Gastrocnemius medialis (tissue), 4 donors: Measurements from ENCODE around the gene IRAG1. TPM values are rescaled to one million over a fixed set of nuclear protein-coding genes. Genes with fewer than 3 reads are reported as not detected.

Experiments
- ATAC-seq, 2 donors: fragments of 150-250 bp; one replicate each; pipeline ENCODE4 v1.9.1; 2016
- DNase-seq, 2 donors: peaks; one replicate each; pipeline ENCODE4 v3.0.0-alpha.2; 2019
- H3K27ac ChIP-seq, 4 donors: fragments of 200-600 bp; sonication (generic); 1 replicate in 1 of 4; 2 replicates in 3 of 4; pipeline ENCODE4 v1.5.1; 2016 to 2018; ENCODE audit warnings: mild to moderate bottlenecking in 2 of 4, moderate library complexity in 1 of 4
- H3K27me3 ChIP-seq, 3 donors: fragments of 200-600 bp; sonication (generic) in 2 of 3; 1 replicate in 1 of 3; 2 replicates in 2 of 3; pipeline versions ENCODE4 v1.5.1 to v1.6.0; 2016 to 2019; ENCODE audit warnings: mild to moderate bottlenecking in 1 of 3, moderate library complexity in 1 of 3
- H3K36me3 ChIP-seq, 2 donors: fragments of 200-600 bp; sonication (generic) in 1 of 2; one replicate each; pipeline ENCODE4 v1.5.1; 2017 to 2018
- H3K4me1 ChIP-seq, 2 donors: fragments of 200-600 bp; sonication (generic) in 1 of 2; one replicate each; pipeline ENCODE4 v1.5.1; 2016 to 2017; ENCODE audit warnings: mild to moderate bottlenecking in 2 of 2
- H3K4me3 ChIP-seq, 4 donors: fragments of 200-600 bp; sonication (generic) in 3 of 4; 1 replicate in 1 of 4; 2 replicates in 3 of 4; pipeline ENCODE4 v1.5.1; 2016 to 2019; ENCODE audit warnings: mild to moderate bottlenecking in 2 of 4
- H3K9me3 ChIP-seq, 3 donors: fragments of 200-600 bp; sonication (generic) in 2 of 3; 1 replicate in 1 of 3; 2 replicates in 2 of 3; pipeline ENCODE4 v1.5.1; 2016 to 2019
- CTCF ChIP-seq, 5 experiments: fragments of 450-650 bp in 3 of 5; fragments of 200-600 bp in 2 of 5; sonication (generic) in 2 of 5; IDR thresholded peaks in 4 of 5; conservative IDR thresholded peaks in 1 of 5; 1 replicate in 4 of 5; 2 replicates in 1 of 5; pipeline ENCODE4 v1.5.1; 2016 to 2019; ENCODE audit warnings: antibody characterized with exemption in 5 of 5, mild to moderate bottlenecking in 3 of 5, moderate library complexity in 3 of 5
- POLR2A ChIP-seq, 2 donors: fragments of 450-650 bp; IDR thresholded peaks; one replicate each; pipeline ENCODE4 v1.6.1; 2017; ENCODE audit warnings: antibody characterized with exemption in 2 of 2, mild to moderate bottlenecking in 2 of 2, moderate library complexity in 2 of 2
- in situ Hi-C, 4 donors: fragments of 200-750 bp; cut with MboI; loops; one replicate each; pipeline versions ENCODE4 v1.15.0 to v1.8.0; 2017; ENCODE audit warnings: low sequenced_read_pairs in 4 of 4
- intact Hi-C: fragments of 100-400 bp; cut with DNase I; formaldehyde crosslinking; loops from one replicate; pipeline ENCODE4 v1.15.1; 2023; ENCODE audit warnings: low total_unique reads
- total RNA-seq, 4 donors: library from RNA; depleted of rRNA; stranded (reverse); fragments of >200 nt; gene quantifications; one replicate each; pipeline versions ENCODE4 v1.1.0 to v1.2.3, GENCODE V29; 2016

IRAG1 gene
- total RNA-seq, 4 donors from 2014 or later, result 1.6 to 7.6 (median 3.6) TPM

GRCh38 chr11:10653261-10653660 is 40.3 kb downstream of the IRAG1 start:
- intact Hi-C loops, result loop anchor here (5.0 kb wide), 2 partner anchors 81 to 111 kb away; partner anchors contain the start of gene RNF141
- no peaks in the 10 kb centered on the region for H3K36me3 ChIP-seq
- in situ Hi-C loops, result loop anchor here in 2 of 4 donors (10.0 to 25.0 kb wide), 2 partner anchors 116 to 248 kb away; partner anchors contain the start of gene RNF141 (in 1 of the 2)
- H3K9me3 ChIP-seq, result no peaks in the 10 kb centered on the region
- ATAC-seq (no peak), DNase-seq (no peak)
- H3K4me1 ChIP-seq, result peaks cover 7 to 30% of the 10 kb centered on the region in 2 donors
- TF ChIP-seq POLR2A (IDR thresholded peaks at IDR 0.05) (no peak), CTCF (IDR thresholded peaks at IDR 0.05 in 4 of 5, conservative IDR thresholded peaks at IDR 0.05 in 1 of 5) (no peak)
- no peak overlapping the region for H3K4me3 ChIP-seq
- no peaks in the 10 kb centered on the region for H3K27me3 ChIP-seq
- peak overlapping the region in 2 of 4 donors; percentile 8 to 47 for H3K27ac ChIP-seq

GRCh38 chr11:10651656-10652361 is 41.7 kb downstream of the IRAG1 start:
- in situ Hi-C loops (loop anchor here in 2 of 4 donors (10.0 to 25.0 kb wide), 2 partner anchors 115 to 247 kb away; partner anchors contain the start of gene RNF141 (in 1 of the 2)), intact Hi-C loops (loop anchor here (5.0 kb wide), 2 partner anchors 80 to 110 kb away; partner anchors contain the start of gene RNF141)
- Histone ChIP-seq H3K9me3 (no peaks in the 10 kb centered on the region), H3K27me3 (no peaks in the 10 kb centered on the region), H3K4me3 (no peak overlapping the region), H3K27ac (peak overlapping the region in 3 of 4 donors; percentile 26 to 47 (median 38)), H3K36me3 (no peaks in the 10 kb centered on the region), H3K4me1 (peaks cover 0 to 18% of the 10 kb centered on the region in 2 donors)
- DNase-seq (no peak), ATAC-seq (no peak)
- no peak for TF ChIP-seq CTCF (IDR thresholded peaks at IDR 0.05 in 4 of 5, conservative IDR thresholded peaks at IDR 0.05 in 1 of 5)
- TF ChIP-seq POLR2A (IDR thresholded peaks at IDR 0.05), result no peak

- no peaks in the 10 kb centered on the region for H3K27me3 ChIP-seq
- H3K4me1 ChIP-seq, result peaks cover 0 to 17% of the 10 kb centered on the region in 2 donors
- in situ Hi-C loops (loop anchor here in 2 of 4 donors (10.0 to 25.0 kb wide), 2 partner anchors 113 to 246 kb away; partner anchors contain the start of gene RNF141 (in 1 of the 2)), intact Hi-C loops (loop anchor here (5.0 kb wide), 2 partner anchors 78 to 108 kb away; partner anchors contain the start of gene RNF141)
- H3K36me3 ChIP-seq, result no peaks in the 10 kb centered on the region
- no peaks in the 10 kb centered on the region for H3K9me3 ChIP-seq
- no peak for ATAC-seq
- H3K27ac ChIP-seq, result peak overlapping the region in 2 of 4 donors; percentile 8 to 49
- DNase-seq, result no peak
- H3K4me3 ChIP-seq, result no peak overlapping the region
- TF ChIP-seq POLR2A (IDR thresholded peaks at IDR 0.05), result no peak
- no peak for TF ChIP-seq CTCF (IDR thresholded peaks at IDR 0.05 in 4 of 5, conservative IDR thresholded peaks at IDR 0.05 in 1 of 5)
These were observed 42.9 kb downstream of the IRAG1 start for GRCh38 chr11:10650630-10651029.

GRCh38 chr11:10650166-10650565 is 43.4 kb downstream of the IRAG1 start:
- intact Hi-C loops, result loop anchor here (5.0 kb wide), 2 partner anchors 78 to 108 kb away; partner anchors contain the start of gene RNF141
- Histone ChIP-seq H3K4me1 (peaks cover 0 to 13% of the 10 kb centered on the region in 2 donors), H3K36me3 (no peaks in the 10 kb centered on the region), H3K9me3 (no peaks in the 10 kb centered on the region), H3K27ac (peak overlapping the region in 2 of 4 donors; percentile 8 to 49), H3K27me3 (no peaks in the 10 kb centered on the region), H3K4me3 (no peak overlapping the region)
- in situ Hi-C loops, result loop anchor here in 2 of 4 donors (10.0 to 25.0 kb wide), 2 partner anchors 113 to 245 kb away; partner anchors contain the start of gene RNF141 (in 1 of the 2)
- no peak for DNase-seq
- TF ChIP-seq POLR2A (IDR thresholded peaks at IDR 0.05), result no peak
- no peak for TF ChIP-seq CTCF (IDR thresholded peaks at IDR 0.05 in 4 of 5, conservative IDR thresholded peaks at IDR 0.05 in 1 of 5)
- ATAC-seq, result no peak
